NB4 (cell line): ENCODE results near the gene FAN1.

Experiments used
- MAX ChIP-seq: IDR thresholded peaks from 2 replicates; pipeline ENCODE4 v1.6.1; 2011; ENCODE audit warnings: low read depth, low read length
- TF ChIP-seq, protein P1 (sequence below): IDR thresholded peaks from one replicate; pipeline ENCODE4 v1.5.1; 2012; ENCODE audit warnings: low read depth, low read length

- TF ChIP-seq, protein P1, sequence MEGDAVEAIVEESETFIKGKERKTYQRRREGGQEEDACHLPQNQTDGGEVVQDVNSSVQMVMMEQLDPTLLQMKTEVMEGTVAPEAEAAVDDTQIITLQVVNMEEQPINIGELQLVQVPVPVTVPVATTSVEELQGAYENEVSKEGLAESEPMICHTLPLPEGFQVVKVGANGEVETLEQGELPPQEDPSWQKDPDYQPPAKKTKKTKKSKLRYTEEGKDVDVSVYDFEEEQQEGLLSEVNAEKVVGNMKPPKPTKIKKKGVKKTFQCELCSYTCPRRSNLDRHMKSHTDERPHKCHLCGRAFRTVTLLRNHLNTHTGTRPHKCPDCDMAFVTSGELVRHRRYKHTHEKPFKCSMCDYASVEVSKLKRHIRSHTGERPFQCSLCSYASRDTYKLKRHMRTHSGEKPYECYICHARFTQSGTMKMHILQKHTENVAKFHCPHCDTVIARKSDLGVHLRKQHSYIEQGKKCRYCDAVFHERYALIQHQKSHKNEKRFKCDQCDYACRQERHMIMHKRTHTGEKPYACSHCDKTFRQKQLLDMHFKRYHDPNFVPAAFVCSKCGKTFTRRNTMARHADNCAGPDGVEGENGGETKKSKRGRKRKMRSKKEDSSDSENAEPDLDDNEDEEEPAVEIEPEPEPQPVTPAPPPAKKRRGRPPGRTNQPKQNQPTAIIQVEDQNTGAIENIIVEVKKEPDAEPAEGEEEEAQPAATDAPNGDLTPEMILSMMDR = no peak
- no peak for TF ChIP-seq MAX
These were observed 19.0 kb downstream of the FAN1 start for GRCh38 chr15:30922480-30923311.
